WI38 (cell line): ENCODE data around the gene IVL.

Experiments
- H3K4me3 ChIP-seq: 2 replicates; pipeline ENCODE4 v1.5.1; 2011; ENCODE audit warnings: low read depth, mild to moderate bottlenecking, control low read depth, low read length
- TF ChIP-seq, protein P1 (sequence below): IDR thresholded peaks from 2 replicates; pipeline ENCODE4 v1.5.1; 2012; ENCODE audit warnings: low read depth, mild to moderate bottlenecking, control low read depth, low read length

Gene IVL

DNA sequence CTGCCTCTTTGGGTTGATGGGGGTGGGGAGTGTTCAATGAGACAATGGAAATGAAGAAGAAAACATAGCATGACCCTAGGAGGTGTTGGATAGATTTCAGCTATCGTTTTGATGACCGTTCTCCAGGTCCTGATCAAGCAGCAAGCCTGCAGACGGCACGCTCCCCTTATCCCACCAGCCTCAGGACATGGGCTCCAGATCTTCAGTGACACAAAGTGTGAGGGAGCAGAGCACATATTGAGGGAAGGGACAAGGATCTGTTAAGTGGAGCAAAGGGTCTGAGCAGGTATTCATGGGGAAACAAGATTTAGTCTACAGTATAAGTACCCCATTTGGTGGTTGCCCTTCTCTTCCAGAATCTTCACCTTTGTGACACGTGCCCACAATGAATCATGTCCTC, 43.4 kb downstream of the IVL start:
- TF ChIP-seq, protein P1, sequence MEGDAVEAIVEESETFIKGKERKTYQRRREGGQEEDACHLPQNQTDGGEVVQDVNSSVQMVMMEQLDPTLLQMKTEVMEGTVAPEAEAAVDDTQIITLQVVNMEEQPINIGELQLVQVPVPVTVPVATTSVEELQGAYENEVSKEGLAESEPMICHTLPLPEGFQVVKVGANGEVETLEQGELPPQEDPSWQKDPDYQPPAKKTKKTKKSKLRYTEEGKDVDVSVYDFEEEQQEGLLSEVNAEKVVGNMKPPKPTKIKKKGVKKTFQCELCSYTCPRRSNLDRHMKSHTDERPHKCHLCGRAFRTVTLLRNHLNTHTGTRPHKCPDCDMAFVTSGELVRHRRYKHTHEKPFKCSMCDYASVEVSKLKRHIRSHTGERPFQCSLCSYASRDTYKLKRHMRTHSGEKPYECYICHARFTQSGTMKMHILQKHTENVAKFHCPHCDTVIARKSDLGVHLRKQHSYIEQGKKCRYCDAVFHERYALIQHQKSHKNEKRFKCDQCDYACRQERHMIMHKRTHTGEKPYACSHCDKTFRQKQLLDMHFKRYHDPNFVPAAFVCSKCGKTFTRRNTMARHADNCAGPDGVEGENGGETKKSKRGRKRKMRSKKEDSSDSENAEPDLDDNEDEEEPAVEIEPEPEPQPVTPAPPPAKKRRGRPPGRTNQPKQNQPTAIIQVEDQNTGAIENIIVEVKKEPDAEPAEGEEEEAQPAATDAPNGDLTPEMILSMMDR: no peak
- H3K4me3 ChIP-seq: no peak overlapping the region

DNA sequence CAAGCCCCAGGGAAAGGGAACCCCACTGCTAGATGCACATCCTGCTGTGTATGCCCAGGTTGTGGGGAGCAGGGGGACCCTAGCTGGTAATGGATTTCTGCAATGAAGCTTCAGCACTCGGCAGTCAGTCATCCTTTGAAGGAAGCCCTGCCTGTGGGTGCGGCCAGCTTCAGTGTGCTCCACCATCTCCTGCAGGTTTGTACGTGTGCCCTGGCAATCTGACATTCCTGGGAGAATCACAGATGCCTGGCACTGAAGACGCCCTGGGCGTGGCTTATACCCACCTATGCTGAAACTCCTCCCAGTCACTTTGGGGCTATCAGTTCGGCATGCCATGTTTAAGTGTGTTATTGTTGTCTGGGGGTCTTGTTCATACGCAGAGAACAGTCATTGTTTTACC, 45.4 kb downstream of the IVL start:
- H3K4me3 ChIP-seq: no peak overlapping the region
- TF ChIP-seq, protein P1: no peak

DNA sequence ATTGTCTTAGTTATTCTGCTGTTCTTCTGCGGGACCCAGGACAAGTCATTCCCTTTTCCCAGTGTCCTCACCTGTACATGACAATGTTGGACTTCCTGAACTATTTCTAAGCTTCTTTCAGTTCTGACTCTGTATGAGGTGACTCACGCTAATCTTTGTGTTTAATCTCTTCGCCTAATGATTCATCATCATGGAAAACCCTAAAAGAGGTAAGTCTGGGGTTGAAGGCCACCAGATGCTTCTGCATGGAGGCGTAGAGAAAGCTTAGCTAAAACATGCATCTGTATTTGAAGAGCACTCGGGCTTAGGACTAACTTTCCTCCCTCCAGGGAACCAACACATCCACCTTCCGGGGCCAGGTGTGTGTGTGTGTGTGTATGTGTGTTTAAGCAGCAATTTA, 46.1 kb downstream of the IVL start:
- TF ChIP-seq, protein P1: no peak
- H3K4me3 ChIP-seq: no peak overlapping the region

DNA sequence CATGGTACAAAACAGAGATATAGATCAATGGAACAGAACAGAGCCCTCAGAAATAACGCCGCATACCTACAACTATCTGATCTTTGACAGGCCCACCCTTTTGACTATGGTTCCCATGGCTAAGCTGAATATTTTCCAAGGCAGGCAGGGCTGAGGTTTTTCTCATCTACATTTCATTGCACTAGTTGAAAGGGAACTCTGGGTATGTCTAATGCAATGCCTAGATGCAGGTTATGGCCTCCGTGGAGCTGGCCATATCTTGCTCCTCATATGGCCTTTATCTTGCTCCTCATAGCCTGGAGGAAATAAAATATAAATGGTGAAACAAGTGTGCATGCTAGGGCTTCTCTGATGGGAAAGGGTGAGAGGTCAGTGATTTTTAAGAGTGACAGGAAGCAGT, 49.2 kb downstream of the IVL start:
- TF ChIP-seq, protein P1: no peak
- H3K4me3 ChIP-seq: no peak overlapping the region

DNA sequence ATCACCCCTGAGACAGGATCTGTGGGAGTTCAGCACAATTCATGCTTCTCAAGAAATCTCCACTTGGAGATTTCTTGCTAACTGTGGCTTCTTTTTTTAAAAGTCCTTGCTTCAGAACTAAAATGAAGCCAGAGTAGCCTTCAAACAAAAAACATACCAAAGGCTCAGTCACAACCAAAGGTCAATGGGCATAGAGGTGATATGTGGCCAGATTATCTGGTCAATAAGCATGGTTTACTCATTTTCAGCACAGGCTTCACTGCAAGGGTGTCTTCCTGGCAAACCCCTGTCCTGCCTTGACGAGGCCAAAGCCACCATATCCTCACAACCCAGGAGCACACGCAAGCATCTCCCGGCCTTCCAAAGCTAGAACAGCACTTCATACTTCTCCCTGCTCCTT, 50.9 kb downstream of the IVL start:
- no peak overlapping the region for H3K4me3 ChIP-seq
- TF ChIP-seq, protein P1: no peak

DNA sequence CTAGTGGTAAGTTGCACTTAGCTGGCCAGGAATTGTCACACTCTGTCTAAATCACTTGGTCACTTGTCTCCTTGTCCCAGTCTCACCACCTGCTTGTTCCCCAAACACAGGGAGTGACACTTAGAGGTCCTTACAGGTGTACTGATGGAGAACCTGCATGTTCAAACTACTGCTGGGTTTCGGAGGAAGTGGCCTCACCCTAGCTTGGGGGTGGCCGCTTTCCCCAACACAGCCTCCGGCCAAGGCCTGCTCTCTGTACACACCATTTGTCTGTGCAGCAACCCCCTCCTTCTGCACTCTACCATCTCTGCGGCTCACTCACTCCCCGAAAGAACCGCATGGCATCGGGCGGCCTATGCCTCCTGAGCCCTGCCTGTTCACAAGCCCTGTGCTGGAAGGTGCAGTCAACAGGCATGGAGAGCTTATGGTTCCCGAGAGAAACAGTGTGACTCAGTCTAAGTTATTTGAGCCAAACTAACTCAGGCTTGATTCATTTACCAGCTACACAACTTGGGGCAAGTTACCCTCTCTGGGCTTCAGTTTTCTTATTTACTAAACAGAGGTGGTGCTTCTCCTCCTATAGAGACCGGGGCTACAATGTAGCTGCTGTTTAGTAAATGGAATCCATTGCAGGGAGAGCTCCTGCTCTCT, 51.6 kb downstream of the IVL start:
- TF ChIP-seq, protein P1: no peak
- H3K4me3 ChIP-seq: no peak overlapping the region

DNA sequence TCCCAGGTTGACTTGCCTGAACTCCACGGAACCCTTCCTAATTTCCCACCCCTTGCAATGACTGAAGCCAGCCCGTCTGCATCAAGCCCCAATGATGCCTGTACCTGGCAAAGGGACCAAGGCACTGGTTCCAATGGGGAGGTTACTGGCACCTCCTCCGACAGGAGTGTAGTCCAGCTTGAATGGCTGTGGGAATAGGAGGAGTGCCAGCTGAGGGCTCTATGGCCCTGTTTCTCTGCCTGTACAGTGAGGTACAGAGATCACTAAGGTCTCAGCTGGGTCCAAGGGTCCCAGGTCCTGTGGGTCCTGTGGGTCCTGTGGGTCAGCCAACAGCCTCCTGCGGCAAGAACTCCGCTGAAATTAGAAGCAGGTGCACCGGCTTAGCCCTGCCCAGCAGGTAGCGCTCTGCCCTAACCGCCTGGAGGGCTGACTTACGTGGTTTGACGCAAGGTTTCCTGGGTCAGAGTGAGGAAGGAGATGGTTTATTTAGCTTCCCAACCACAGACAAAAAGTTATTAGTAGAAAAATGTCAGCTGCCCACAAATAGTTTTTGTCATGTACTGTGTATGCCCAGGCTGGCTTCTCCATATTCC, 52.2 kb downstream of the IVL start:
- TF ChIP-seq, protein P1: no peak
- H3K4me3 ChIP-seq: no peak overlapping the region
